ENCODE results near the gene TEKT5.

The TEKT5 gene

DNA sequence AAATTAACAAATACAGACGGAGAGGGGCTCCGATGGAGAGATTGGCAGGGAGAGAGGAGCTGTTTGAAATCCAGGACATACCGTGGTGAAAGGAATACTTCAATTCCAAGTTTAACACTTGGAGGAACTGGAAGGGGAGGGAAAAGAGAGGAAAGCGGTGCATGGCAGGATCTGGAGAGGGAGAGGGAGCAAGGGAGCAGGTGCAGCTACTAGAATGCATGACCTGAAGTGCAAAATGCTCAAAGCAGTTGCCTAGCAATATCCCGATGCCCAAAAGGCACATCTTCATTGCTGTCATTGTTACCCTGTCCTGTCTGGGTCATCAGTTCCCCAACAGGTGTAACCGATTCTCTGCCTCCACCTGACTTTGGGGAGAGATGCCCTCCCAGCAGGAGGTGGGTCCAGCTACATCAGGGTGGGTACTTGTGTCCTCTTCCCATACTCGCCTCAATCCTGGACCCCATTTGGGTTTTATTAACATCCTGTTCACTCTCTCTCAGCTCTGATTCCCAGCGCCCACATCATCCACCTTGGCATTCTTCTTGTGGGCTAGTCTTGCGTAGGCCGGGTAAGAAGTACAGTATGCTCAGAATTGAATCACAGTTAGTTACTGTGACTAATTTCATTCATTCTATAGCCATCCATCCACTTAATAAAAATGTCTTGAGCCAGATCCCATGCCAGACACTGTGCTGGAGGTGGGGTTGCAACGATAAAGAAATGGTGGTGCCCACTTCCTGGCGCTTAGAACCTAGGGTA lies 76.9 kb downstream of the TEKT5 start:
- H3K9me3 ChIP-seq (ENCODE audit: control insufficient read depth in 2 of 2, low read length in 2 of 2), result no peaks in the 10 kb centered on the region
- H3K36me3 ChIP-seq (ENCODE audit: control insufficient read depth in 2 of 2, insufficient read depth in 2 of 2, low read length in 2 of 2), result no peaks in the 10 kb centered on the region
- peaks cover 23% of the 10 kb centered on the region for H3K4me1 ChIP-seq (ENCODE audit: control insufficient read depth, insufficient read depth, low read length)
- H3K4me3 ChIP-seq (ENCODE audit: low read length in 2 of 2), result no peak overlapping the region
- no peak overlapping the region for H3K27ac ChIP-seq (ENCODE audit: low read length)
- no peaks in the 10 kb centered on the region for H3K27me3 ChIP-seq (ENCODE audit: control insufficient read depth in 1 of 2, insufficient read depth in 2 of 2, low read length in 2 of 2)
- no peak overlapping the region for H3K9ac ChIP-seq (ENCODE audit: low read length in 2 of 2)

DNA sequence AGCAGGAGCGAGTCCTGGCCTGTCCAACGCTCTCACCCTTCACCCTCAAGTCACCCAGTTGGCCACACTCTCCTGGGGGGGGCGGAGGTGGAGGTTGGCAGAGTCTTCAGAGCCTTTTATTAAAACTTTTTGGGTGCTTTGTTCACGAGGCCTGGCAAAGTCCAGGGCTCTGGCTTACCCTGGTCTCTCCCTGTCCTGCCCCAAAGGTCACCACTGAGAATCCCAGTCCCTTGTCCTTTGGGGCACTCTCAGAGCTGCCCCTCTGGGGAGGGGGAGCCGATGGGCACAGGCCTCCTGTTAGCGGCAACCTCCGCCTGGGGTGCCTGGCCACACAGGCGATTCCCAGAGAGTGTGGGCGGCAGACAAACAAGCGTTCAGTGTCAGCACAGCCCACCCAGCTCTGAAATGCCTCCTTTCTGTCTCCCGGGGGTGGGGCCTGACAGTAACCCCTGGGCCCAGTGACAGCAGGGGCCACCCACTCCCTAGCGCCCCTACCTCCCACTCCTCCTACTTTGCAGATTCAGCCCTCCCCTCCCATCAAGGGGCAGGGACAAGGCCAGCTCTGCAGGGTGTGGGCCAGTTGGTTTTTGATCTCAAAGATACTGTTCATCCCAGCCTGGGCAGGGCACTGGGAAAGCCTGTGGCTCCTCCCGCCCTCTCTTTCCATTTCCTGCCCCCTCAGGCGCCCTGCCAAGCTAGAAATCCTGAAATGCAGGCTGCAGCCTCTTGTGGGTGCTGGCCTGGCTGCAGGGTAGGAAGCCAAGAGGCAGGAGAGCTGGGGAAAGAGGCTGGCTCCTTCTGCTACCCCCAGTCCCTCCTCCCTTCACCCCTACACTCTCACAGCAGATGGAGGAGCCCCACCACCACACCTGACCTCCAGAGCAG lies 77.7 kb downstream of the TEKT5 start:
- Histone ChIP-seq H3K27ac (ENCODE audit: low read length) (no peak overlapping the region), H3K9ac (ENCODE audit: low read length in 2 of 2) (no peak overlapping the region), H3K36me3 (ENCODE audit: control insufficient read depth in 2 of 2, insufficient read depth in 2 of 2, low read length in 2 of 2) (no peaks in the 10 kb centered on the region), H3K9me3 (ENCODE audit: control insufficient read depth in 2 of 2, low read length in 2 of 2) (no peaks in the 10 kb centered on the region), H3K4me3 (ENCODE audit: low read length in 2 of 2) (no peak overlapping the region), H3K4me1 (ENCODE audit: control insufficient read depth, insufficient read depth, low read length) (peaks cover 23% of the 10 kb centered on the region), H3K27me3 (ENCODE audit: control insufficient read depth in 1 of 2, insufficient read depth in 2 of 2, low read length in 2 of 2) (no peaks in the 10 kb centered on the region)

DNA sequence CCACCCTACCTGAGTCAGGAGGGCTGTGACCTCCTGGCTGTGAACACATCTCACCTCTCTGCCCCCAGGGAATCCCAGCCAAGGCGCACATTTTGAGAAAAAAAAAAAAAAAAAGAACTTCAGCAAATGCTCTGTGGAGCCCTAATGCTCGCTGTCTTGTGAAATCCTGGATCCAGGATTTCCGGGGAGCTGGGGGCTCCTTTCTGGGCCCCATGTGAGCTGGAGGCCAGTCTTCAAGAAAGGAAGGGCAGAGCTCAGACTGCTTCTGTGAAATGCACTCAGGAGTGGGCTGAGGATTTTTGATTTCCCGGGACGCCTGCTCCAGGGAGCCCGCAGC lies 78.3 kb downstream of the TEKT5 start:
- Histone ChIP-seq H3K9ac (ENCODE audit: low read length in 2 of 2) (no peak overlapping the region), H3K27ac (ENCODE audit: low read length) (no peak overlapping the region), H3K4me1 (ENCODE audit: control insufficient read depth, insufficient read depth, low read length) (peaks cover 23% of the 10 kb centered on the region), H3K9me3 (ENCODE audit: control insufficient read depth in 2 of 2, low read length in 2 of 2) (no peaks in the 10 kb centered on the region), H3K36me3 (ENCODE audit: control insufficient read depth in 2 of 2, insufficient read depth in 2 of 2, low read length in 2 of 2) (no peaks in the 10 kb centered on the region), H3K4me3 (ENCODE audit: low read length in 2 of 2) (no peak overlapping the region), H3K27me3 (ENCODE audit: control insufficient read depth in 1 of 2, insufficient read depth in 2 of 2, low read length in 2 of 2) (no peaks in the 10 kb centered on the region)

DNA sequence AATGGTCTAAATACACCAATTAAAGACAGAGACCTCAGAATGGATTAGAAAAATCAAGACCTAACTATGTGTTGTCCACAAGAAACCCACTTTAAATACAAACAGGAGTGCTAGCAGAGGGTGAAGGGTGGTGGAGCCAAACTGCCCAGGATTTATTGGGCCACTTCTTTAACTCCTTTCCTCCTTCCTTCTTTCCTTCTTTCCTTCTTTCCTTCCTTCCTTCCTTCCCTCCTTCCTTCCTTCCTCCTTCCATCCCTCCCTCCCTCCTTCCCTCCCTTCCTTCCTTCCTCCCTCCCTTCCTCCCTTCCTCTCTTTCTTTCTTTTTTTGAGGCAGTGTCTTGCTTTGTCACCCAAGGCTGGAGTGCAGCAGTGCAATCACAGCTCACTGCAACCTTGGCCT lies 80.0 kb downstream of the TEKT5 start:
- Histone ChIP-seq H3K27me3 (ENCODE audit: control insufficient read depth in 1 of 2, insufficient read depth in 2 of 2, low read length in 2 of 2) (no peaks in the 10 kb centered on the region), H3K9me3 (ENCODE audit: control insufficient read depth in 2 of 2, low read length in 2 of 2) (no peaks in the 10 kb centered on the region), H3K27ac (ENCODE audit: low read length) (no peak overlapping the region), H3K36me3 (ENCODE audit: control insufficient read depth in 2 of 2, insufficient read depth in 2 of 2, low read length in 2 of 2) (no peaks in the 10 kb centered on the region), H3K4me3 (ENCODE audit: low read length in 2 of 2) (no peak overlapping the region), H3K9ac (ENCODE audit: low read length in 2 of 2) (no peak overlapping the region), H3K4me1 (ENCODE audit: control insufficient read depth, insufficient read depth, low read length) (peaks cover 23% of the 10 kb centered on the region)

DNA sequence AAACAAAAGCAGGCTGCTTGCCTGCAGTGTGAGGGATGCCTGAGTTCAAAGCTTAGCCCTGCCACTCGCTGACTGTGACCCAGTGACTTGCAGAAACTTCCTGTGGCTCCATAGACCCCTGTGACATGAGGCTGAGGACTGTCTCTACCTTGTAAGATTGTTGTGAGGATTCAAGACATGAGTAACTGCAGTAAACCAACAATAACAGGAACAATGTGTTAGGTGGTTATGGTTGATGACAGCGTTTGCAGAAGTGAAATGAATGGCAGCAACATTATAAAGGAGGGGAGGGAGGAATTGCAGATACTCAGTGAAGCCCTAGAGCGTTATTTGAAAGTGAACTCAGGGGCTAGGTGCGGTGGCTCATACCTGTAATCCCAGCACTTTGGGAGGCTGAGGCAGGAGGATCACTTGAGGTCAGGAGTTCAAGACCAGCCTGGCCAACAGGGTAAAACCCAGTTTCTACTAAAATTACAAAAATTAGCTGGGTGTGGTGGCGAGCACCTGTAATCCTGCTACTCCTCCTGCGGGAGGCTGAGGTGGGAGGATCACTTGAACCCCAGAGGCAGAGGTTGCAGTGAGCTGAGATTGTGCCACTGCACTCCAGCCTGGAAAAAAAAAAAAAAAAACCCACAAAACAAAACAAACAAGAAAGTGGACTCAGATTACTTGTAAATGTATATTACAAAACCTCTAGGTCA lies 80.8 kb downstream of the TEKT5 start:
- no peaks in the 10 kb centered on the region for H3K27me3 ChIP-seq (ENCODE audit: control insufficient read depth in 1 of 2, insufficient read depth in 2 of 2, low read length in 2 of 2)
- H3K9me3 ChIP-seq (ENCODE audit: control insufficient read depth in 2 of 2, low read length in 2 of 2), result no peaks in the 10 kb centered on the region
- H3K27ac ChIP-seq (ENCODE audit: low read length), result no peak overlapping the region
- H3K36me3 ChIP-seq (ENCODE audit: control insufficient read depth in 2 of 2, insufficient read depth in 2 of 2, low read length in 2 of 2), result no peaks in the 10 kb centered on the region
- peaks cover 26% of the 10 kb centered on the region for H3K4me1 ChIP-seq (ENCODE audit: control insufficient read depth, insufficient read depth, low read length)
- H3K9ac ChIP-seq (ENCODE audit: low read length in 2 of 2), result no peak overlapping the region
- no peak overlapping the region for H3K4me3 ChIP-seq (ENCODE audit: low read length in 2 of 2)

DNA sequence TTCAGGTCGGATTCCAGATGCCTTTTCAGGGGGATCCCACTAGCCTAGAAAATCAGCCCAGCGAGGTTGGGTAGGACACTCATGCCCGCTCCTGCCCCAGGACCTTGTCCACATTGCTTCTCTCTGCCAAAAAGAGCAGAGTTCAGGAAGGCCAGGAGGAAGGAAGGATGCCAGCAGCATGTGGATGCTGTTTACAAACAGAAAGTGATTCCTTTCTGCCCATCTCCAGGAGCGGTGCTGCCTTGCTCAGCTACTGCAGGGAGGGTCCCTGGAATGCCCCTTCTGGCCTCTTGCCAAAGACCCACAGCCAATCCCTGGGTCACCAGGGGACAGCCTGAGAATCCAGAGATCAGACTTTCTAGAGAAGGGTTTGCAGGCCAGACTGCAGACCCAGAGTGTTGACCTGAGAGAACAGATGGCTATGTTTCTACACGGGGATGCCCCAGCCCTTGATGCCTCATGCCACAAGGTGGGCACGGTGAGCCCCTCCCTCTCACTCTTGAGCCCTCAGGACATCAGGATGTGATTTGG lies 82.0 kb downstream of the TEKT5 start:
- H3K27me3 ChIP-seq (ENCODE audit: control insufficient read depth in 1 of 2, insufficient read depth in 2 of 2, low read length in 2 of 2), result no peaks in the 10 kb centered on the region
- no peak overlapping the region for H3K27ac ChIP-seq (ENCODE audit: low read length)
- H3K9me3 ChIP-seq (ENCODE audit: control insufficient read depth in 2 of 2, low read length in 2 of 2), result no peaks in the 10 kb centered on the region
- peaks cover 21% of the 10 kb centered on the region for H3K4me1 ChIP-seq (ENCODE audit: control insufficient read depth, insufficient read depth, low read length)
- H3K9ac ChIP-seq (ENCODE audit: low read length in 2 of 2), result no peak overlapping the region
- no peaks in the 10 kb centered on the region for H3K36me3 ChIP-seq (ENCODE audit: control insufficient read depth in 2 of 2, insufficient read depth in 2 of 2, low read length in 2 of 2)
- no peak overlapping the region for H3K4me3 ChIP-seq (ENCODE audit: low read length in 2 of 2)

DNA sequence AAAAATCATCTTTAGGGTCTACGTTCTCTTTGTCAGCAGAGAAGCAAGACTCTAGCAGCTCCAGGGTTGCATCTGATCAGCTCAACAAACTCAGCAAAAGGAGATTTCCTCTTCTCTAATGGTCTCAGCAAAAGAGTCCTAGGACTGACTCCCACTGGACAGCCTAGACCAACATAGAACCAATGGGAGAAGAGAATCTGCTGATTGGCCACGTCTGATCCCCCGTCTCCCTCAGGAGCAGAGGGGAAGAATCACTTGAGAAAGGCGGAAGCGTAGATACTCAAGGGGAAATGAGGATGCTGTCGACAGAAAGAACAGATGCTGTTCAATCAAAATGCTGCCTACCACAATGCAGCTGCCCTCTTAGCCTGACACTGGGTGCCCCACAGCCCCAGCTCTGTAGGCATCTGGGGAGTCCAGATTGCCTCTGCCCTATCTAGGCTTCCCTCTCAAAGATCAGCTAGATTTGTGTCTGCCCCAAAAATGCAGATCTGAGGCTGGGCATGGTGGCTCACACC lies 82.8 kb downstream of the TEKT5 start:
- Histone ChIP-seq H3K9me3 (ENCODE audit: control insufficient read depth in 2 of 2, low read length in 2 of 2) (no peaks in the 10 kb centered on the region), H3K4me3 (ENCODE audit: low read length in 2 of 2) (no peak overlapping the region), H3K27ac (ENCODE audit: low read length) (no peak overlapping the region), H3K9ac (ENCODE audit: low read length in 2 of 2) (no peak overlapping the region), H3K4me1 (ENCODE audit: control insufficient read depth, insufficient read depth, low read length) (peaks cover 12% of the 10 kb centered on the region), H3K27me3 (ENCODE audit: control insufficient read depth in 1 of 2, insufficient read depth in 2 of 2, low read length in 2 of 2) (no peaks in the 10 kb centered on the region), H3K36me3 (ENCODE audit: control insufficient read depth in 2 of 2, insufficient read depth in 2 of 2, low read length in 2 of 2) (no peaks in the 10 kb centered on the region)

DNA sequence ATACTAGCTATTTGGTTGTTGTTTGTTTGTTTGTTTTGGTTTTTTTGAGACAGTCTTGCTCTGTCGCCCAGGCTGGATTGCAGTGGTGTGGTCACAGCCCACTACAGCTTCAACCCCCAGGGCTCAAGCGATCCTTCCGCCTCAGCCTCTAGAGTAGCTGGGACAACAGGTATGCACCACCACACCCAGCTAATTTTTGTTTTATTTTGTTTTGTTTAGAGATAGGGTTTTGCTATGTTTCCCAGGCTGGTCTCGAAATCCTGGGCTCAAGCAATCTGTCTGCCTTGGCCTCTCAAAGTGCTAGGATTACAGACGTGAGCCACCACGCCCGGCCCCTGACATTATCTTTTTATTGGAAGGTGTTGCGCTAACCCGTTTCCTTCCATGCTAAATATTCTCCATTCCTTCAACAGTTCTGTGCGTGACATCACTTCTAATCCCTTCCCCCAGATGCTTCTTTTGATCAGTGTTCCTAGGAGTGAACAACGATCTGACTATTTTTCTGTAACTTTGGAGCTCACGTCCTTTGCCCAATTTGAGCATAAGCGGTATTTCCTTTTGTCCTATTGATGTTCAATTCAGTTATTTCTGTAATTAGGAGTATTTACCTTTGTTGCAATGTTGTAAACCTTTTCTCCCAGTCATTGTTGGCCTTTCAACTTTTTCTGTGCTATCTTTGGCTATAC lies 84.1 kb downstream of the TEKT5 start:
- no peaks in the 10 kb centered on the region for H3K27me3 ChIP-seq (ENCODE audit: control insufficient read depth in 1 of 2, insufficient read depth in 2 of 2, low read length in 2 of 2)
- no peak overlapping the region for H3K27ac ChIP-seq (ENCODE audit: low read length)
- H3K36me3 ChIP-seq (ENCODE audit: control insufficient read depth in 2 of 2, insufficient read depth in 2 of 2, low read length in 2 of 2), result no peaks in the 10 kb centered on the region
- no peak overlapping the region for H3K4me3 ChIP-seq (ENCODE audit: low read length in 2 of 2)
- H3K9ac ChIP-seq (ENCODE audit: low read length in 2 of 2), result no peak overlapping the region
- peaks cover 9% of the 10 kb centered on the region for H3K4me1 ChIP-seq (ENCODE audit: control insufficient read depth, insufficient read depth, low read length)
- no peaks in the 10 kb centered on the region for H3K9me3 ChIP-seq (ENCODE audit: control insufficient read depth in 2 of 2, low read length in 2 of 2)

DNA sequence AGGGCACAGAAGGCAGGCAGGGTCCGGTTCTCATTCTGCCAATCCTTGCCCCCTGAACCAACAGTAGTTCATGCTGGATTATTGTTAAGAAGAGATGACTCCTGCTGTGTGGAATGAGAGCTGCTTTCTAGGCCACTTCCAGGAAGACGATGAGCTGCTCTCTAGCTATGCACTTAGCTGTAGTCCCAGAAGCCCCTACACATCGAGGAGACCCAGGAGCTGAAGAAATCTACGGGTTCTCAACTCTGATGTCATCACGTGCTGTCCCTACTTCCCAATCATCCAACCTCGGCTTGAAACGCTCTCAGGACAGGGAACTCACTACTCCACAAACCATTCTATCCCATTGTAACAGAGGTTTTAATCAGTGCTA lies 85.3 kb downstream of the TEKT5 start:
- no peak overlapping the region for H3K9ac ChIP-seq (ENCODE audit: low read length in 2 of 2)
- no peaks in the 10 kb centered on the region for H3K9me3 ChIP-seq (ENCODE audit: control insufficient read depth in 2 of 2, low read length in 2 of 2)
- peaks cover 9% of the 10 kb centered on the region for H3K4me1 ChIP-seq (ENCODE audit: control insufficient read depth, insufficient read depth, low read length)
- no peaks in the 10 kb centered on the region for H3K27me3 ChIP-seq (ENCODE audit: control insufficient read depth in 1 of 2, insufficient read depth in 2 of 2, low read length in 2 of 2)
- H3K36me3 ChIP-seq (ENCODE audit: control insufficient read depth in 2 of 2, insufficient read depth in 2 of 2, low read length in 2 of 2), result no peaks in the 10 kb centered on the region
- H3K27ac ChIP-seq (ENCODE audit: low read length), result no peak overlapping the region
- H3K4me3 ChIP-seq (ENCODE audit: low read length in 2 of 2), result no peak overlapping the region

DNA sequence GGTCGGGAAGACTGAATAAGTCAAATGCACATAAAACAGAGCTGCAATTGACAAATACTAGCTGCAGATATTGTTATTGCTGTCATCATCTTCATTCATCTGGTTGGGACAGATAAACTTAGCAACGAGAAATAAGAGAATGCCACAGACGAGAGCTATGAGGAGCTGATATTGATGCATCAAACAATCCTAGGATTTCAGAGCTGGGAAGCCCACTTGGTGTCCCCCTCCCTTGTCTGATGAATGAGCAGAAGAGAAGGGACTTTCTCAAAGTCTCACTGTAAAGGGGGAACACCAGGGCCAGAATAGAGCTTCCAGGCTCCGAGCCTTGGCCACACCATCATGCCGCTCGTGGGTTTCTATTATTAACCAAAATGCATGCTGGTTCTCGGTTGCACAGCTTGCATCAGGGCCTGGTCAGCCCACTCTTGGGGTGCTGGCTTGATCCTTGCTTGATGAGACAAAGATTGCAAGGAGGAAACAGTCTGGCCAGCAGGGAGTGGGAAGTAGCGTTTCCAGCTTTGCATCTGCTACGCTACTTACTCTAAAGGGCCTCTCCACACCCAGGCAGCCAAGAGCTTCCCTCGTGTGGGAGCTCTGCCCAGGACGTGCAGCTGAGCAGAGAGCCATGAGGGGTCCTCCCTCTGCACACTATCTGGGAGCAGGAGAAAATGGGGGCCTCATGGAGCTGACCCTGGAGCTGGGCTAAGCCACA lies 85.9 kb downstream of the TEKT5 start:
- Histone ChIP-seq H3K4me3 (ENCODE audit: low read length in 2 of 2) (no peak overlapping the region), H3K4me1 (ENCODE audit: control insufficient read depth, insufficient read depth, low read length) (peaks cover 9% of the 10 kb centered on the region), H3K27ac (ENCODE audit: low read length) (no peak overlapping the region)

More for the DNA sequence above, 85.9 kb downstream of the TEKT5 start:
- Histone ChIP-seq H3K27me3 (ENCODE audit: control insufficient read depth in 1 of 2, insufficient read depth in 2 of 2, low read length in 2 of 2) (no peaks in the 10 kb centered on the region), H3K9me3 (ENCODE audit: control insufficient read depth in 2 of 2, low read length in 2 of 2) (no peaks in the 10 kb centered on the region), H3K9ac (ENCODE audit: low read length in 2 of 2) (no peak overlapping the region), H3K36me3 (ENCODE audit: control insufficient read depth in 2 of 2, insufficient read depth in 2 of 2, low read length in 2 of 2) (no peaks in the 10 kb centered on the region)

Measured in stomach smooth muscle (tissue), 2 donors.